ENCODE results near the gene OSER1. TPM values are rescaled to one million over a fixed set of nuclear protein-coding genes. Genes with fewer than 3 reads are reported as not detected.

OSER1 gene
- total and polyA plus RNA-seq, 9 of the 15 experiments (the other 6 are each of a cell fraction or from before 2014, with no cell fraction given) = 15.5 to 57.3 (median 19.9) TPM

- TF ChIP-seq, protein P1, sequence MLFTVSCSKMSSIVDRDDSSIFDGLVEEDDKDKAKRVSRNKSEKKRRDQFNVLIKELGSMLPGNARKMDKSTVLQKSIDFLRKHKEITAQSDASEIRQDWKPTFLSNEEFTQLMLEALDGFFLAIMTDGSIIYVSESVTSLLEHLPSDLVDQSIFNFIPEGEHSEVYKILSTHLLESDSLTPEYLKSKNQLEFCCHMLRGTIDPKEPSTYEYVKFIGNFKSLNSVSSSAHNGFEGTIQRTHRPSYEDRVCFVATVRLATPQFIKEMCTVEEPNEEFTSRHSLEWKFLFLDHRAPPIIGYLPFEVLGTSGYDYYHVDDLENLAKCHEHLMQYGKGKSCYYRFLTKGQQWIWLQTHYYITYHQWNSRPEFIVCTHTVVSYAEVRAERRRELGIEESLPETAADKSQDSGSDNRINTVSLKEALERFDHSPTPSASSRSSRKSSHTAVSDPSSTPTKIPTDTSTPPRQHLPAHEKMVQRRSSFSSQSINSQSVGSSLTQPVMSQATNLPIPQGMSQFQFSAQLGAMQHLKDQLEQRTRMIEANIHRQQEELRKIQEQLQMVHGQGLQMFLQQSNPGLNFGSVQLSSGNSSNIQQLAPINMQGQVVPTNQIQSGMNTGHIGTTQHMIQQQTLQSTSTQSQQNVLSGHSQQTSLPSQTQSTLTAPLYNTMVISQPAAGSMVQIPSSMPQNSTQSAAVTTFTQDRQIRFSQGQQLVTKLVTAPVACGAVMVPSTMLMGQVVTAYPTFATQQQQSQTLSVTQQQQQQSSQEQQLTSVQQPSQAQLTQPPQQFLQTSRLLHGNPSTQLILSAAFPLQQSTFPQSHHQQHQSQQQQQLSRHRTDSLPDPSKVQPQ (CRISPR knock-in tag; IDR thresholded peaks at IDR 0.05; ENCODE audit: borderline replicate concordance) = no peak
- TF ChIP-seq ETV6 (IDR thresholded peaks at IDR 0.05; ENCODE audit: borderline replicate concordance in 1 of 2, low read depth in 2 of 2, low read length in 1 of 2) (no peak), ETV6 (CRISPR knock-in tag; IDR thresholded peaks at IDR 0.05; ENCODE audit: borderline replicate concordance) (no peak), ZBTB7A (IDR thresholded peaks at IDR 0.05; ENCODE audit: borderline replicate concordance, control insufficient read depth, low read depth, low read length) (no peak), KLF16 (IDR thresholded peaks at IDR 0.05) (no peak), MTA1 (IDR thresholded peaks at IDR 0.05; ENCODE audit: borderline replicate concordance) (no peak), ZMIZ1 (IDR thresholded peaks at IDR 0.05; ENCODE audit: low read depth in 2 of 2, low read length in 2 of 2) (no peak), ZNF785 (CRISPR knock-in tag; IDR thresholded peaks at IDR 0.05) (no peak), SRSF1 (IDR thresholded peaks at IDR 0.05; ENCODE audit: low read depth, low read length) (no peak)
These were observed 7.9 kb upstream of the OSER1 start (continued) for GRCh38 chr20:44218446-44218845.
